ENCODE data around the gene DDX42. TPM values are rescaled to one million over a fixed set of nuclear protein-coding genes. Genes with fewer than 3 reads are reported as not detected.

DDX42 gene
- polyA plus RNA-seq, 1 donor from 2014 or later = 115 TPM

- Histone ChIP-seq H3K4me2 (ENCODE audit: low read length) (peak within 1 kb of the TSS; percentile 88), H3K27me3 (ENCODE audit: insufficient read depth, low read depth, low read length) (no peaks in the 10 kb centered on the region), H3F3A (ENCODE audit: insufficient read depth, low read length, poor library complexity, severe bottlenecking) (no peaks in the 10 kb centered on the region), H3K79me2 (replicated peaks; ENCODE audit: insufficient read depth, low read length) (peaks cover 10% of the 10 kb centered on the region), H3K9ac (ENCODE audit: low read length) (peak within 1 kb of the TSS; percentile 90), H3K4me3 (ENCODE audit: low read length) (peak within 1 kb of the TSS; percentile 95), H3K9me3 (ENCODE audit: low read length) (no peaks in the 10 kb centered on the region), H3K9me2 (ENCODE audit: insufficient read depth, low read length) (no peaks in the 10 kb centered on the region), H3K36me3 (ENCODE audit: insufficient read depth, low read length) (no peaks in the 10 kb centered on the region), H4K20me1 (ENCODE audit: insufficient read depth) (no peaks in the 10 kb centered on the region), H2AFZ (ENCODE audit: low read depth, low read length) (peak within 1 kb of the TSS; percentile 95), H3K27ac (ENCODE audit: low read length) (peak within 1 kb of the TSS; percentile 92)
- peak; percentile 81 for TF ChIP-seq TAF1 (IDR thresholded peaks at IDR 0.05; ENCODE audit: low read depth)
- TF ChIP-seq SMC3 (conservative IDR thresholded peaks at IDR 0.05; ENCODE audit: poor library complexity) = peak; percentile 46
- TF ChIP-seq CTCF (IDR thresholded peaks at IDR 0.05; ENCODE audit: poor library complexity, severe bottlenecking) = no peak
- TF ChIP-seq REST (IDR thresholded peaks at IDR 0.05; ENCODE audit: borderline replicate concordance) = peak; percentile 50
- peak; percentile 81 for TF ChIP-seq MXI1 (conservative IDR thresholded peaks at IDR 0.05; ENCODE audit: poor library complexity, severe bottlenecking)
- TF ChIP-seq EP300 (conservative IDR thresholded peaks at IDR 0.05; ENCODE audit: poor library complexity, severe bottlenecking) = peak; percentile 33
- TF ChIP-seq RAD21 (conservative IDR thresholded peaks at IDR 0.05) = no peak
- TF ChIP-seq POLR2AphosphoS5 (IDR thresholded peaks at IDR 0.05) = peak; percentile 92
- no peak for TF ChIP-seq EZH2 (IDR thresholded peaks at IDR 0.05; ENCODE audit: borderline replicate concordance, insufficient read depth, low read length, poor library complexity, severe bottlenecking)
These were observed 32.4 kb upstream of the DDX42 start, which contains the start of gene STRADA for GRCh38 chr17:63741408-63742173. STRADA (minus strand) TSS chr17:63741799; CDS start chr17:63728369, 13,430 bp downstream.

GRCh38 chr17:63751806-63752205 lies 22.2 kb upstream of the DDX42 start:
- no peaks in the 10 kb centered on the region for H3K9me2 ChIP-seq (ENCODE audit: insufficient read depth, low read length)
- no peak for TF ChIP-seq RAD21 (conservative IDR thresholded peaks at IDR 0.05)
- TF ChIP-seq REST (IDR thresholded peaks at IDR 0.05; ENCODE audit: borderline replicate concordance) = no peak
- no peak for TF ChIP-seq TAF1 (IDR thresholded peaks at IDR 0.05; ENCODE audit: low read depth)
- TF ChIP-seq EP300 (conservative IDR thresholded peaks at IDR 0.05; ENCODE audit: poor library complexity, severe bottlenecking) = no peak
- no peak for TF ChIP-seq CTCF (IDR thresholded peaks at IDR 0.05; ENCODE audit: poor library complexity, severe bottlenecking)
- TF ChIP-seq SMC3 (conservative IDR thresholded peaks at IDR 0.05; ENCODE audit: poor library complexity) = no peak
- TF ChIP-seq EZH2 (IDR thresholded peaks at IDR 0.05; ENCODE audit: borderline replicate concordance, insufficient read depth, low read length, poor library complexity, severe bottlenecking) = no peak
- TF ChIP-seq POLR2AphosphoS5 (IDR thresholded peaks at IDR 0.05) = no peak
- no peak overlapping the region for H3K4me2 ChIP-seq (ENCODE audit: low read length)
- no peak overlapping the region for H3K27ac ChIP-seq (ENCODE audit: low read length)
- H3F3A ChIP-seq (ENCODE audit: insufficient read depth, low read length, poor library complexity, severe bottlenecking) = no peaks in the 10 kb centered on the region
- no peak overlapping the region for H2AFZ ChIP-seq (ENCODE audit: low read depth, low read length)
- H3K4me3 ChIP-seq (ENCODE audit: low read length) = no peak overlapping the region
- H3K9ac ChIP-seq (ENCODE audit: low read length) = no peak overlapping the region
- no peaks in the 10 kb centered on the region for H3K79me2 ChIP-seq (replicated peaks; ENCODE audit: insufficient read depth, low read length)
- no peaks in the 10 kb centered on the region for H3K27me3 ChIP-seq (ENCODE audit: insufficient read depth, low read depth, low read length)
- H4K20me1 ChIP-seq (ENCODE audit: insufficient read depth) = no peaks in the 10 kb centered on the region
- H3K36me3 ChIP-seq (ENCODE audit: insufficient read depth, low read length) = peaks cover 8% of the 10 kb centered on the region
- no peaks in the 10 kb centered on the region for H3K9me3 ChIP-seq (ENCODE audit: low read length)
